DOHH2 (cell line): Measurements from ENCODE around the gene EN1.

Source experiments
- H3F3A ChIP-seq: fragments of 200-600 bp; sonication (generic), shearing (Covaris generic); 2 replicates; pipeline ENCODE4 v1.6.0; 2016; ENCODE audit warnings: antibody characterized with exemption, mild to moderate bottlenecking; ENCODE audit not compliant: control insufficient read depth, insufficient read depth
- H3K27ac ChIP-seq: fragments of 200-600 bp; sonication (generic); 2 replicates; pipeline ENCODE4 v1.5.1; 2014; ENCODE audit warnings: low read depth, mild to moderate bottlenecking, low read length, moderate library complexity
- H3K27me3 ChIP-seq: fragments of 200-600 bp; sonication (generic); 2 replicates; pipeline ENCODE4 v1.6.1; 2014; ENCODE audit warnings: mild to moderate bottlenecking, low read length, mixed read lengths; ENCODE audit not compliant: control insufficient read depth
- H3K36me3 ChIP-seq: fragments of 200-600 bp; sonication (generic); 2 replicates; pipeline ENCODE4 v1.6.1; 2014; ENCODE audit warnings: mild to moderate bottlenecking, low read length, moderate library complexity, mixed read lengths; ENCODE audit not compliant: control insufficient read depth
- H3K4me1 ChIP-seq: fragments of 200-600 bp; sonication (generic); 2 replicates; pipeline ENCODE4 v1.6.1; 2014; ENCODE audit warnings: mild to moderate bottlenecking, low read length, mixed read lengths; ENCODE audit not compliant: control insufficient read depth
- H3K4me2 ChIP-seq: fragments of 200-600 bp; sonication (generic); 2 replicates; pipeline ENCODE4 v1.6.0; 2014; ENCODE audit warnings: mild to moderate bottlenecking, low read length, moderate library complexity
- H3K4me3 ChIP-seq: fragments of 200-600 bp; sonication (generic); 2 replicates; pipeline ENCODE4 v1.5.1; 2014; ENCODE audit warnings: mild to moderate bottlenecking, low read length, mixed read lengths
- H3K79me2 ChIP-seq: fragments of 200-600 bp; sonication (generic); 2 replicates; pipeline ENCODE4 v1.6.1; 2014; ENCODE audit warnings: mild to moderate bottlenecking, low read length, mixed read lengths; ENCODE audit not compliant: control insufficient read depth
- H3K9me2 ChIP-seq: fragments of 200-600 bp; sonication (generic); replicated peaks from 2 replicates; pipeline ENCODE4 v1.6.1; 2014; ENCODE audit warnings: mild to moderate bottlenecking, low read length, mixed read lengths; ENCODE audit not compliant: control insufficient read depth
- H3K9me3 ChIP-seq: fragments of 200-600 bp; sonication (generic); 2 replicates; pipeline ENCODE4 v1.6.1; 2014; ENCODE audit warnings: antibody characterized with exemption, low read length, mixed read lengths; ENCODE audit not compliant: control insufficient read depth, insufficient read depth
- H4K20me1 ChIP-seq: fragments of 200-600 bp; sonication (generic); 2 replicates; pipeline ENCODE4 v1.6.0; 2014; ENCODE audit warnings: low read depth, mild to moderate bottlenecking, antibody characterized with exemption, low read length, moderate library complexity; ENCODE audit not compliant: control insufficient read depth, insufficient read depth
- CTCF ChIP-seq: fragments of 200-600 bp; sonication (generic); IDR thresholded peaks from one replicate; pipeline ENCODE4 v1.5.1; 2014; ENCODE audit warnings: antibody characterized with exemption, mild to moderate bottlenecking, low read depth, low read length; ENCODE audit not compliant: poor library complexity, severe bottlenecking
- EZH2phosphoT487 ChIP-seq: fragments of 200-600 bp; sonication (generic); IDR thresholded peaks from 2 replicates; pipeline ENCODE4 v1.6.1; 2017; ENCODE audit warnings: borderline replicate concordance, mild to moderate bottlenecking, antibody characterized with exemption, low read length, moderate library complexity, mixed read lengths

The EN1 gene

GRCh38 chr2:118853129-118853640 lies 5.7 kb upstream of the EN1 start:
- Histone ChIP-seq H3K4me1 (peaks cover 2% of the 10 kb centered on the region; the same call in 1 of the 2 replicates), H3K27ac (no peak overlapping the region), H3K4me3 (no peak overlapping the region), H3K9me3 (no peaks in the 10 kb centered on the region), H4K20me1 (no peaks in the 10 kb centered on the region), H3F3A (no peaks in the 10 kb centered on the region), H3K9me2 (no peaks in the 10 kb centered on the region), H3K4me2 (no peak overlapping the region), H3K36me3 (no peaks in the 10 kb centered on the region), H3K27me3 (no peaks in the 10 kb centered on the region), H3K79me2 (no peaks in the 10 kb centered on the region)
- TF ChIP-seq EZH2phosphoT487, result no peak

GRCh38 chr2:118852605-118853128 lies 5.2 kb upstream of the EN1 start:
- H3K4me2 ChIP-seq, result no peak overlapping the region
- no peaks in the 10 kb centered on the region for H3K36me3 ChIP-seq
- H3K27me3 ChIP-seq, result no peaks in the 10 kb centered on the region
- TF ChIP-seq EZH2phosphoT487 (no peak), CTCF (no peak)
- H3K27ac ChIP-seq, result no peak overlapping the region
- no peaks in the 10 kb centered on the region for H3K9me3 ChIP-seq
- peaks cover 2% of the 10 kb centered on the region; the same call in 1 of the 2 replicates for H3K4me1 ChIP-seq
- H3K4me3 ChIP-seq, result no peak overlapping the region
- H3K9me2 ChIP-seq, result no peaks in the 10 kb centered on the region
- H3F3A ChIP-seq, result no peaks in the 10 kb centered on the region
- no peaks in the 10 kb centered on the region for H3K79me2 ChIP-seq
- H4K20me1 ChIP-seq, result no peaks in the 10 kb centered on the region

GRCh38 chr2:118851650-118852049 lies 4.2 kb upstream of the EN1 start:
- H4K20me1 ChIP-seq, result no peaks in the 10 kb centered on the region
- no peak overlapping the region for H3K27ac ChIP-seq
- H3K4me2 ChIP-seq, result no peak overlapping the region
- H3K4me3 ChIP-seq, result no peak overlapping the region
- H3F3A ChIP-seq, result no peaks in the 10 kb centered on the region
- no peaks in the 10 kb centered on the region for H3K9me2 ChIP-seq
- H3K27me3 ChIP-seq, result no peaks in the 10 kb centered on the region
- TF ChIP-seq CTCF, result no peak
- no peak for TF ChIP-seq EZH2phosphoT487
- no peaks in the 10 kb centered on the region for H3K79me2 ChIP-seq
- peaks cover 2% of the 10 kb centered on the region; the same call in 1 of the 2 replicates for H3K4me1 ChIP-seq
- no peaks in the 10 kb centered on the region for H3K9me3 ChIP-seq
- H3K36me3 ChIP-seq, result no peaks in the 10 kb centered on the region

- Histone ChIP-seq H3F3A (no peaks in the 10 kb centered on the region), H3K36me3 (no peaks in the 10 kb centered on the region), H3K4me1 (peaks cover 2% of the 10 kb centered on the region; the same call in 1 of the 2 replicates), H3K4me2 (no peak overlapping the region), H4K20me1 (no peaks in the 10 kb centered on the region), H3K27ac (no peak overlapping the region), H3K27me3 (no peaks in the 10 kb centered on the region), H3K4me3 (no peak overlapping the region), H3K9me2 (no peaks in the 10 kb centered on the region), H3K79me2 (no peaks in the 10 kb centered on the region), H3K9me3 (no peaks in the 10 kb centered on the region)
- TF ChIP-seq EZH2phosphoT487 (no peak), CTCF (no peak)
Measured at GRCh38 chr2:118850901-118851415, 3.5 kb upstream of the EN1 start.
